Osteocyte (in vitro differentiated cells): ENCODE data around the gene KLHL26. TPM values are rescaled to one million over a fixed set of nuclear protein-coding genes. Genes with fewer than 3 reads are reported as not detected.
A peak's percentile ranks its signal among the peaks of the same experiment; 100 is the strongest.

Experiments
- DNase-seq: peaks from one replicate; pipeline ENCODE4 v3.0.0; 2021; ENCODE audit warnings: mixed read lengths; ENCODE audit not compliant: unreplicated experiment; ENCODE audit errors: extremely low spot score
- H3K27ac Mint-ChIP-seq: one replicate; pipeline ENCODE4 v1.8.0; 2021; ENCODE audit warnings: mild to moderate bottlenecking, mixed read lengths; ENCODE audit not compliant: unreplicated experiment
- H3K27me3 Mint-ChIP-seq: one replicate; pipeline ENCODE4 v1.8.0; 2021; ENCODE audit warnings: mixed read lengths; ENCODE audit not compliant: unreplicated experiment
- H3K36me3 Mint-ChIP-seq: one replicate; pipeline ENCODE4 v1.8.0; 2021; ENCODE audit warnings: mixed read lengths; ENCODE audit not compliant: unreplicated experiment
- H3K4me1 Mint-ChIP-seq: one replicate; pipeline ENCODE4 v1.8.0; 2021; ENCODE audit warnings: mixed read lengths; ENCODE audit not compliant: unreplicated experiment
- H3K4me3 Mint-ChIP-seq: one replicate; pipeline ENCODE4 v1.8.0; 2021; ENCODE audit warnings: mild to moderate bottlenecking, moderate library complexity, mixed read lengths; ENCODE audit not compliant: unreplicated experiment
- H3K9me3 Mint-ChIP-seq: one replicate; pipeline ENCODE4 v1.8.0; 2021; ENCODE audit warnings: mixed read lengths; ENCODE audit not compliant: unreplicated experiment
- CTCF ChIP-seq: fragments of 200-600 bp; sonication (generic); IDR thresholded peaks from 2 replicates; pipeline ENCODE4 v1.5.0; 2021; ENCODE audit warnings: antibody characterized with exemption, mild to moderate bottlenecking, moderate library complexity
- total RNA-seq: library from RNA; stranded (reverse); gene quantifications from 2 replicates; pipeline ENCODE4 v1.2.1, GENCODE V29; 2021

KLHL26 gene
- total RNA-seq, 1 donor from 2014 or later, result 12.4 TPM

- Mint-ChIP-seq H3K27me3 (no peaks in the 10 kb centered on the region), H3K36me3 (no peaks in the 10 kb centered on the region), H3K27ac (peak overlapping the region; percentile 56), H3K4me3 (no peak overlapping the region), H3K9me3 (no peaks in the 10 kb centered on the region), H3K4me1 (peaks cover 52% of the 10 kb centered on the region)
- no peak for DNase-seq
- no peak for TF ChIP-seq CTCF
These were observed 10.5 kb downstream of the KLHL26 start for GRCh38 chr19:18647371-18647767.

GRCh38 chr19:18647807-18648206, 11.0 kb downstream of the KLHL26 start:
- Mint-ChIP-seq H3K27ac (peak overlapping the region; percentile 56), H3K27me3 (no peaks in the 10 kb centered on the region), H3K4me1 (peaks cover 52% of the 10 kb centered on the region), H3K4me3 (no peak overlapping the region), H3K36me3 (no peaks in the 10 kb centered on the region), H3K9me3 (no peaks in the 10 kb centered on the region)
- no peak for DNase-seq
- no peak for TF ChIP-seq CTCF

GRCh38 chr19:18648973-18649315, 12.1 kb downstream of the KLHL26 start:
- H3K27me3 Mint-ChIP-seq, result no peaks in the 10 kb centered on the region

GRCh38 chr19:18649371-18650020, 12.7 kb downstream of the KLHL26 start:
- H3K36me3 Mint-ChIP-seq, result no peaks in the 10 kb centered on the region
- H3K27ac Mint-ChIP-seq, result peak overlapping the region; percentile 98
- no peak for TF ChIP-seq CTCF
- H3K4me1 Mint-ChIP-seq, result peaks cover 52% of the 10 kb centered on the region
- H3K4me3 Mint-ChIP-seq, result peak overlapping the region; percentile 64
- DNase-seq, result peak; percentile 91
- H3K9me3 Mint-ChIP-seq, result no peaks in the 10 kb centered on the region
- no peaks in the 10 kb centered on the region for H3K27me3 Mint-ChIP-seq

More at GRCh38 chr19:18648973-18649315, 12.1 kb downstream of the KLHL26 start:
- DNase-seq, result no peak
- H3K9me3 Mint-ChIP-seq, result no peaks in the 10 kb centered on the region
- TF ChIP-seq CTCF, result no peak
- H3K36me3 Mint-ChIP-seq, result no peaks in the 10 kb centered on the region
- peaks cover 52% of the 10 kb centered on the region for H3K4me1 Mint-ChIP-seq
- peak overlapping the region; percentile 64 for H3K4me3 Mint-ChIP-seq
- peak overlapping the region; percentile 98 for H3K27ac Mint-ChIP-seq

- peak overlapping the region; percentile 64 for H3K4me3 Mint-ChIP-seq
- H3K4me1 Mint-ChIP-seq, result peaks cover 54% of the 10 kb centered on the region
- no peaks in the 10 kb centered on the region for H3K9me3 Mint-ChIP-seq
- no peak for TF ChIP-seq CTCF
- DNase-seq, result no peak
- H3K27ac Mint-ChIP-seq, result peak overlapping the region; percentile 98
- H3K36me3 Mint-ChIP-seq, result no peaks in the 10 kb centered on the region
- H3K27me3 Mint-ChIP-seq, result no peaks in the 10 kb centered on the region
These were observed 13.2 kb downstream of the KLHL26 start for GRCh38 chr19:18650021-18650390.
